ENCODE measurements around the gene NMS. TPM values are rescaled to one million over a fixed set of nuclear protein-coding genes. Genes with fewer than 3 reads are reported as not detected.

Gene NMS
- total RNA-seq, 1 donor from 2014 or later = not detected

- no peaks in the 10 kb centered on the region for H3K27me3 ChIP-seq
- no peaks in the 10 kb centered on the region for H3K9me3 ChIP-seq
- no peak for ATAC-seq
- H3K4me3 ChIP-seq = no peak overlapping the region
- no peaks in the 10 kb centered on the region for H3K4me1 ChIP-seq
- intact Hi-C loops (cut with DNase I) = no loop called here
- no peak for TF ChIP-seq CTCF (IDR thresholded peaks at IDR 0.05)
- DNase-seq = no peak
- no peak overlapping the region for H3K27ac ChIP-seq
- H3K36me3 ChIP-seq = no peaks in the 10 kb centered on the region
These were observed 14.1 kb downstream of the NMS start for GRCh38 chr2:100484390-100484789.

- no peak overlapping the region for H3K27ac ChIP-seq
- TF ChIP-seq CTCF (IDR thresholded peaks at IDR 0.05) = no peak
- H3K27me3 ChIP-seq = no peaks in the 10 kb centered on the region
- no peaks in the 10 kb centered on the region for H3K36me3 ChIP-seq
- H3K4me1 ChIP-seq = no peaks in the 10 kb centered on the region
- H3K4me3 ChIP-seq = no peak overlapping the region
- H3K9me3 ChIP-seq = no peaks in the 10 kb centered on the region
- DNase-seq (no peak), ATAC-seq (no peak)
- intact Hi-C loops (cut with DNase I) = no loop called here
These were observed 15.1 kb downstream of the NMS start for GRCh38 chr2:100485396-100485795.

- Histone ChIP-seq H3K36me3 (no peaks in the 10 kb centered on the region), H3K27ac (no peak overlapping the region), H3K4me3 (no peak overlapping the region), H3K27me3 (no peaks in the 10 kb centered on the region), H3K4me1 (no peaks in the 10 kb centered on the region), H3K9me3 (no peaks in the 10 kb centered on the region)
- intact Hi-C loops (cut with DNase I) = no loop called here
- no peak for TF ChIP-seq CTCF (IDR thresholded peaks at IDR 0.05)
- DNase-seq = no peak
- peak; percentile 55 for ATAC-seq
These were observed 24.4 kb downstream of the NMS start for GRCh38 chr2:100494712-100495111.

GRCh38 chr2:100502782-100503181, 32.5 kb downstream of the NMS start:
- no peak for DNase-seq
- TF ChIP-seq CTCF (IDR thresholded peaks at IDR 0.05) = no peak
- H3K4me3 ChIP-seq = no peak overlapping the region
- intact Hi-C loops (cut with DNase I) = no loop called here
- no peaks in the 10 kb centered on the region for H3K36me3 ChIP-seq
- ATAC-seq = no peak
- no peaks in the 10 kb centered on the region for H3K27me3 ChIP-seq
- H3K27ac ChIP-seq = no peak overlapping the region
- H3K9me3 ChIP-seq = no peaks in the 10 kb centered on the region
- H3K4me1 ChIP-seq = no peaks in the 10 kb centered on the region

- ATAC-seq = no peak
- Histone ChIP-seq H3K27me3 (no peaks in the 10 kb centered on the region), H3K9me3 (no peaks in the 10 kb centered on the region), H3K36me3 (no peaks in the 10 kb centered on the region), H3K27ac (no peak overlapping the region), H3K4me1 (no peaks in the 10 kb centered on the region), H3K4me3 (no peak overlapping the region)
- intact Hi-C loops (cut with DNase I) = no loop called here
- no peak for DNase-seq
- no peak for TF ChIP-seq CTCF (IDR thresholded peaks at IDR 0.05)
These were observed 34.3 kb downstream of the NMS start for GRCh38 chr2:100504542-100504941.

- intact Hi-C loops (cut with DNase I) = no loop called here
- ATAC-seq = no peak
- no peak for TF ChIP-seq CTCF (IDR thresholded peaks at IDR 0.05)
- no peaks in the 10 kb centered on the region for H3K36me3 ChIP-seq
- H3K9me3 ChIP-seq = no peaks in the 10 kb centered on the region
- H3K4me1 ChIP-seq = no peaks in the 10 kb centered on the region
- H3K27me3 ChIP-seq = no peaks in the 10 kb centered on the region
- no peak for DNase-seq
- H3K4me3 ChIP-seq = no peak overlapping the region
- no peak overlapping the region for H3K27ac ChIP-seq
These were observed 38.8 kb downstream of the NMS start for GRCh38 chr2:100509066-100509465.

All from upper lobe of right lung (tissue), 1 donor.